Renal pelvis (tissue), 4 donors: ENCODE data around the gene NAV3. TPM values are rescaled to one million over a fixed set of nuclear protein-coding genes. Genes with fewer than 3 reads are reported as not detected.

Experiments used
- DNase-seq: peaks from one replicate; pipeline ENCODE4 v3.0.0-alpha.2; 2013
- polyA plus RNA-seq, 3 donors: library from polyadenylated mRNA; unstranded; fragments of 120-200 nt; gene quantifications; one replicate each; pipeline ENCODE4 v1.2.1, GENCODE V29; 2013; ENCODE audit not compliant: insufficient read length in 3 of 3

NAV3 gene
- polyA plus RNA-seq, 3 donors, result 8.0 to 10.7 (median 9.4) TPM

DNA sequence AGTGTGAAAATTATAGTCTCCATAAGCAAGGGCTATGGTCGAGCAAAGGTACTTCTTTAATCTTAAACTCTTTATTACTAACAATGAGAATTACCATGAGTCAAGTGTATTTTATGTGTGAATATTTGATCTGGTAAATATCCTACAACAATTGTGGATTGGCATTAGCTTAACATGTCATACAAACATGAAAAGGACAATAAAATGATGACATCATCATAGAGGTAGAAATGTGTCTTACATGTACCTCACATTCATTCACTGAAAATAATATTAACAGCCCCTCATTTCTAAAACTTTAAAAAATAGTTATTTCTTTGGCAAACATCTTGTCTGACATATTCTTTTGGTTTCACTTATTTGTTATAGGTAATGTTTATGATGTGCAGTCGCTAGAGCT lies 355.0 kb downstream of the NAV3 start:
- DNase-seq, result no peak

DNA sequence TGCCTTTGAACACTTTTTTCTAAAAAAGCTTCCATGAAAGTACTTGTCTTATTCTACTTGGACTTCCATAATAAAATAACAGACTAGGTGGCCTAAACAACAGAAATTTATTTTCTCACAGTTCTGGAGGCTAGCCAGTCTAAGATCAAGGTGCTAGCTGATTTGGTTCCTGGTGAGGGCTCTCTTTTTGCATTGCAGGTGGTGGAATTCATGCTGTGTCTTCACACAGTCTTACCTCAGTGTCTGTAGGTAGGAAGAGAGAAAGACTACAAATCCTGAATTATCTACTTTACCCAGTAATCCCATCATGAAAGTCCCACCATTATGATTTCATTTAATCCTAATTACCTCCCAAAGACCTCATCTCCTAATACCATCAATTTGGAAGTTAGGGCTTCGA lies 356.0 kb downstream of the NAV3 start:
- DNase-seq, result no peak

DNA sequence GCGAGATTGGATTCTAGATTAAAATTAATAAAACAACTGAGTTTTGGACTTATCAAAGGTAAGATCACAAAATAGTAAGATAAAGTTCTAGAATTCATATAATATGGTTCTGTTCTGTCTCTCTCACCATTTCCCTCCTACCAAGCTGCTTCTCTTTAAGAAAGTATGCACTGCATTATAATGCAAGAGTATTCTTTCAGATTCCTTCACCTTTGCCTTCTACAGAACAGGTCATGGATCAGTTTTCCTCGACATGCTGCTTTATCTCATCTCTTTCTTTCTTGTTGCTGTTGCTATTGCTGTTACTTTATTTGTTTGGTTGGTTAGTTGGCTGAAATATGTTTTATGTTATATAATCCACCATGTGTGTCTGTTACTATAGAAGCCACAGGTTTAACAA lies 357.0 kb downstream of the NAV3 start:
- DNase-seq, result no peak

DNA sequence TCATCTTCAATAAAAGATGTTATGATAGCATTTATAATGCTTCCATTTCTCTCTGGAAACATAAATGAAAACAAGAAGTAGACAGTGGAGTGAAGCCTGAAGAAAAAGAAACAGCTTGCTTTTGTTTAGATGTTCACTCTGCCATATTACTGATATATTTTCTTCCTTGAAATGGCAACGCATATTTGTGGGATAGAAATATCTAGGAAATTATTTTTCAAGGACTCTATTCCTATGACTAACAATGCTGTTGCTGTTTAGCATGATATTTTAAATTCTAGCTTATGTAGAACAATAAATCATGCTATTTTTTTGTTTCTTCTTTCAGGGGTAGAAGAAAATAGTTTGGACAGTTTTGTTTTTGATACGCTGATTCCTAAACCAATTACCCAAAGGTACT lies 359.0 kb downstream of the NAV3 start:
- no peak for DNase-seq

DNA sequence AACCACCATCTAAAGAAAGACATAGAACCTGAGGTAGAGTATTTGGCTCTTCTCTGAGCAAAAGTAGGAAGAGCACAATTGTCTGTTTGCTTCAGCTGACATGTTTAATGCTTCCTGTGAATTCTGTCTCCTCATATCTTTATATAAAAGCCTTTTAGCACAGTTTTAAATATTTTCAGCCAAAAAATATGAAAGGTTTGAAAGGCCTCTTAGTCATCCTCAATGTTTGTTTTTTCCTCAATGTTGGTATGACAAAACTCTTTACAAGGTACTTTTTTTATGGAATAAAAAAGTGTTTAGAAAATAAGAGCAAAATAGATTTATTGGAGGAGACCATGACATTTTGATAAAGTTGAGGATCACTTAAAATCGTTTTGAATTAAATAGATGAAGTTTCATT lies 360.9 kb downstream of the NAV3 start:
- no peak for DNase-seq

DNA sequence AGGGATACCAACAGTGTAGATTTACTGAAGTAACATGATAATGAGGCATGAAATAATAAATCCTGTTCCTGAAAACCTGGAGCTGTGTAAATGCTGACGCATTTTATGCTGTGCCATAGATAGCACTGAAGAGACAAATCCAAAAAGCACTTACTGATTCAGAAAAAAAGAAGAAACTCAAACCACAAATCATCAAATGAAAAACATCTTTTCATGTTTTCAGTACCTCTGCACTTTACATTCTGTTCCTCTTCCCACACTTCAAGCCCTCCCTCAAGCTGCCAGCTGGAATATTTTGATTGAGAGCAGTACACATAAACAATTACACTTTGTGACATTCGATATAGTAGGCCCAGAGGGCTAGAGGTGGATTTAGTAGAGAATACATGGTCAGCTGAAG lies 362.3 kb downstream of the NAV3 start:
- DNase-seq, result no peak

DNA sequence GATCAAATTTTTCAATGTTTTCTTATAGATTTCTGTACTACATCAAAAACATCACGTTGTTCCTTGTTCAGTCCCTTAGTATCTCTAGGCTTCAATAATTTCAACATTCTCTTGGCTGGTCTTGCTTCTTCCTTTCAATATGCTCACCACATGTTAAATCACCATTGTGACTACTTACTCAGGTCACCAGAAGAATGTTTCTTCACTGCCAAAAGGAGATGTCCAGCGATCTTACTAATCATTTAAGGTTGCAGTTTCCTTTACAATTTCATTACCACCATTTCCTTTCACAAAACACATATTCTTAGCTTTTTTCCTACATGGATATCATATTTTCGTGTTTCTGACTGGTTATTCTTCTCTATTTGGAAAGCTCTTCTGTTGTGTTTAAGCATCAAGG lies 363.8 kb downstream of the NAV3 start:
- DNase-seq, result no peak

DNA sequence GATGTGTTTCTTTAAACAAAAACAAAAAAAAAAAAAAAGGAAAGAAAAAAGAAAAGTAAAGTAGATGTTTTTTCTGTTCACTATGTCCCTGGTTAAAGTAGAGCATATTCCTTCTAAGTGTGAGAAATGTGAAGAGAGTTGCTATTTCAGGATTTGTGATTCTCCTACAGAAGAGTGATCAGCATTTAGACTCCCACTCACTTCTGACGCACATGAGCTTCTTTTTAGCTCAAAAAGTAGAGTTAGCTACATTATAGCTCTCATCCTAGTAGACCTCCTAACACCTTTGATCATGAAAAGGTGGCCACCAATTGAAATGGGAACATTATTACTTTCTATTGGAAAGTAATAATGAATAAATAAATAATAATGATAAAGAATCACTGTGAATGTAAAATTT lies 368.2 kb downstream of the NAV3 start:
- DNase-seq, result no peak

DNA sequence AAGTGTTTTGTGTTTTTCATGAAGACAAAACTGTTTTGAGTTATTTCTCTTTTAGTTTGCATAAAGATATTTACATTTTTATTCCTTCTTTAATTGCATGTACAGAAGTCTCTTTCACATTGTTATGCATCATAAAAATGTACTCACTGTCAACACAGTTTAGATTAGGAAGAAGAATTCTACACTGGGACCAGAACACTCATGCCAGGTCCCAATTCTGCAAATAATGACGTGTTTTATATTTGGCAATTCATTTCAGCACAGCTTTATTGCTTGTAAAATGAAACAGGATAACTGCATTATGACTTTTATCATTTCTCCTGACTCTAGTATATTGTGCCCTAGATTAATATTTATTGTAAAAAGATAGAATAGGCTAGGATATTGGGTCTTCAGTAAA lies 369.2 kb downstream of the NAV3 start:
- DNase-seq, result no peak

DNA sequence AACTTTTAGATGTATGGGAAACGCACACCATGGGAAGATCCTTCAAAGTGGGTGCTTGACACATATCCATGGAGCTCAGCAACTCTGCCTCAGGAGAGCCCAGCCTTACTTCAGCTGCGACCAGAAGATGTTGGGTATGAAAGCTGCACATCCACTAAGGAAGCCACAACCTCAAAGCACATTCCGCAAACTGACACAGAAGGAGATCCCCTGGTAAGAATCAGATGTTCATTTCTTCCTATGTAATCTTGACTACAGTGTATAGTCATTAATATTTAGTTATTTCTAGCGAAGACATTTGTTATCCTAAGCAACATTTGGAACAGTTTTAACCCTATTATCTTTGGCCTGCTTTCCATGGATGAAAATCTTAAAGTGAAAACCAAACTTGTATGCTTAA lies 374.2 kb downstream of the NAV3 start:
- DNase-seq, result no peak

DNA sequence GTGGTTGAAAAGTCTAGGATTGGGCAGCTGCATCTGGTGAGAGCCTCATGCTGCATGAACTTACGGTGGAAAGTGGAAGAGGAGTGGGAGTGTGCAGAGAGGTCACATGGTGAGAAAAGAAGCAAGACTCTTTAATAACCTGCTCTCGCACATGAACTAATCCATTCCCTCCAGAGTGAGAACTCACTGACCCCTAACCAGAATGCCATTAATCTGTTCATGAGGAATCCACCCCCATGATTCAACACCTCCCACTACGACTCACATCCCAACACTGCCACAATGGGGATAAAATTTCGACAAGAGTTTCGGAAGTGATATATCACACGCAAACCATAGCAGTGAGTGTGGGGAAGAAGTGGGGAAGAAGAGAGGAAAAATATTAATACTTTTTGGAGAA lies 377.4 kb downstream of the NAV3 start:
- peak; percentile 79 for DNase-seq

DNA sequence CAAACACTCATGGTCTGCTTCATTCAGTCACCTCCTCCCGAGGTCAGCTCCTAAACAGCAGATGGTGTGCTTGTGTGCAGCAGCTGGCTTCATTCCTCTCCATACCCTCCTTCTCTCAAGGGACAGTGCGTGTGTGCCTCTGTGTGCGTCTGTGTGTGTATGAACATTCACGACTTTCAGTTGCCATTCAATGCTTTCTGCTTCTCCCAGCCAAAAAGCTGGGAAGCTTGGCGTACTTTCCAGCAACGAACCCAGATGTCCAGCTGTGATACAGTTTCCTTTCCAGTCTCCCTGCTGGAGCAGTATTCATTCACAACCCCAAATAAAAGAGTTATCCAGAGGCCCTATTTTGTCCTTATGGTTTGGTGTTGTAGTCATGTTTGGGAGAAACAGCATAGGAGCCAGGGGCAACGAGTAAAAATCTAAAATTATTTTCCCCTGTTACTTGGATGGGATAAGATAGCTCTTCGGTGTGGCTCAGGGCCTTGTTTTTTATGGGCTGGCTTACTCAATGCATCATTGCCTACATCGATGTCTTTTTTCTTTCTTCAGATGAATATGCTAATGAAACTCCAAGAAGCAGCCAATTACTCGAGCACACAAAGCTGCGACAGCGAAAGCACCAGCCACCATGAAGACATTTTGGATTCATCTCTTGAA lies 379.3 kb downstream of the NAV3 start:
- peak; percentile 26 for DNase-seq

DNA sequence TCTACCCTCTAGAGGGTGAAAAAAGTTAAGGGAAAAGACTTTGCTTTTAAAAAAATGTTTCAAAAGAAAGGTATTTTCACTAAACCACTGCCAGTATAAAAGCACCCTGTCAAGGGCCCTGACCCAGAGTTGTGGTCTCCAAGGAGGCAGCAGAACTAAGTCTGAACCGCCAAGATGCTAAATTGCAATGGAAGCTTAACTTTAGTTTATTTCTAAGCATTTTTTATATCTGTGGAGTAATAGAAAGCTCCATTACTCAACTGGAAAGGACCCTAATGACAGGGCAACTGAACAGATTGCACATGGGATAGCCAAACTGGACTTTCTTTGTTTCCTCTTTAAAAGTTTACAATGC lies 379.8 kb downstream of the NAV3 start:
- no peak for DNase-seq

DNA sequence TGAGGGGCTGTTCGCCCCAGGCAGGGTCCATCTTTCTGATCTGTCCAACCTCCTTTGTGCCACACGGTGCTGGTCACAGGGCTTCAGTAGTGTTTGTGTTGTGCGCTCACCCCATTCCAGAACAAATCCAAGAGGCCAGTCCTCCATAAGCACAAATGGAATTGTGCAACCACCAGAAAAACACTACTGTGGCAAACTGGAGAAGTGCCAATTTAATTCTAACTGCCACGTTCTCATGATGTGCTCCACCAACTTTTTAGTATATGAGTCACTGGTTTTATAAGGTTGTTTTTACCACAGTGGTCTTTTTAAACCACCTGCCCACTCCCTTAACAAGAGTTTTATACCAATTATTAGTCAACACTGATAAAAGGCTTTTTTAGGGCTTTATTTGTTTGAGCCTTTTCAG lies 380.2 kb downstream of the NAV3 start:
- peak; percentile 34 for DNase-seq

DNA sequence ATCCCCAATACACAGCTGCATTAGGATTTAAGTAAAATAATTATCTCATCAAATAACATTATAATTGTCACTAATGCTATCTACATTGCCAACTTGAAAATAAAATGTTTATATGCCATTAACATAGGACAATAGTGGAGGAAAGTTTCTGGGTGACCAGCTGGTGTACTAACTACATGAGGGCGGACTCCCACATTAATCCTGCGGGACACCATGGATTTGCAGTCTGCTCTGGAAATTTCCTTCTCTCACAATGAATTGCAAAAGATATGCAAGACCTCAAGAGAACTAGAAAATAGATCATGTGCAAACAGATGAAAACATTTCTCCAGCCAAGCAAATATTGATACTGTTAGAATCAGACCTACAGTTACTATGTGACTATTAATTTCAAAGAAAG lies 390.1 kb downstream of the NAV3 start:
- DNase-seq, result no peak

DNA sequence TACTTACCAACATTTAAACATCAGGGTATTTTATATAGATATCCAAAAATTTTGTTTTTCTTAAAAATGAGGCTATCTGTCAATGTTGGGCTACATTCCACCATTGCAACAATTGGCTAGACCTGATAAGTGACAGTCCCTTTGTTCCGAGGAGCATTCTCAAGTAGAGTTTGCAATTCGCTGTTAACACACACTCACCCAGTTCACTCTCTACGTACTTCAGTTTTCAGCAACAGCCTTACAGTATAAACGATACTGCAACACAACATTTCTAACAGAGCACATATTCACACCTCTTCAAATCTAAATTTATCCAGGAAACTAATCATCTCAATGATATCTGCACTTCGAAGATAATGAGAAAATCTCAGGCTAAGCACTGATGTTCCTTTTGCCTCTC lies 393.5 kb downstream of the NAV3 start:
- no peak for DNase-seq

DNA sequence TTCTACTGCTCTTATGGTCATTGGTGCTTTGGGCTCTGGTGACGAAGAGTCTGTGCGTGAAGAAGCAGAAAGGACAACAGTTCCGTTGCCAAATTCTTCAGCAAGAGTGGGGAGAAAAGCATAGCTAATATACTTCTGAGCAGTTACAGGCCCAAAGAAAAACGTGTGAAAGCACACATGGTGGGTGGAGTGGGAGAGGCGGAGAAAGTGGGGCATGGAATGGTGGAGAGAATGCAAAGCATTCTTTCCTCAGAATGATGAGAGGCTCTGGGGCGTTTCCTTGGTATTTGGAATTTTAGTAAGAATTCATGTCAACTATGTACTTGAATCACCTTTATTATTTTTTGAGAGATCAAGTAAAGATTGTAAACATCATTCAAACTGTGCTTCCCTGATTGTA lies 396.1 kb downstream of the NAV3 start:
- no peak for DNase-seq

DNA sequence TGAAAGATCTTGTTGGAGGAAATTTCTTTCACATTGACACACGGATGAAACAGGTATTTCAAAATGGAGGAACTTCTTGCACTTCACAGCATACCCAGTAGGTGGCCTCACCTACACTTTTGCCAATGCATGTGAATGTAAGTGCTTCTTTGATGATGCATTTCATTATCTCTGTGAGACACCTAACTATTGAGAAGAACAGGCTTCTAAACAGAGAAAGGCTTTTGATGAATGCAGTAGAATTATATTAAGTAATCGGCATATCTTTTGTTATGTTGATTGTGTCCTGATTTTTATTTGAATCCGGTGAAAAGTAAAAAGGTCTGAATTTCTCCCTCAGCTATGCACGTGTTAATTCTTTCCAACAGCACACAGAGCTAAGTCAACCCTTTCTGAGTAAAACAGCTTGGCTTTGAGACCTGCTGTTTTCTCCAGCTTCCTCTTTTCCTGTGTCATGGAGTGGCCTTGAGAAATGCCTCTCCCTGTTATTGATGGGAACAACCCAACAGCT lies 399.0 kb downstream of the NAV3 start:
- no peak for DNase-seq

DNA sequence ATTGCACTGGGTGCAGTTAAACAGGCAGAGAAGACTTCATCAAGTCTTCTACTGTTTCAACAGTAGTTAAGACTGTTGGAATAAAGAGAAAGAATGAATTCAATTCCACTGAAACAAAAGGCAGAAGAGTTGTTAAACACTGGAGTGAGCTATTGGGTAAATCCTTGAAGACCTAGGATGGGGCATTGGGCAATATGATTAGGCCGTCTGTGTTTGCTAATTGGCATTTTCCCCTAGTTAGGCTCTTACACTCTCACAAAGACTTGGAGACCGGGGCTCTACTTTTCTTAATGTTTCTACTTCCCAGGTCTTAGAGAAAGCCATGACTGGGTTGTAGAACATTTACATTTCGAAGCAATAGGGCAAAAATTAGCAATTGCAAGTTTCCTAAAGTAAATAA lies 402.1 kb downstream of the NAV3 start:
- DNase-seq, result no peak

DNA sequence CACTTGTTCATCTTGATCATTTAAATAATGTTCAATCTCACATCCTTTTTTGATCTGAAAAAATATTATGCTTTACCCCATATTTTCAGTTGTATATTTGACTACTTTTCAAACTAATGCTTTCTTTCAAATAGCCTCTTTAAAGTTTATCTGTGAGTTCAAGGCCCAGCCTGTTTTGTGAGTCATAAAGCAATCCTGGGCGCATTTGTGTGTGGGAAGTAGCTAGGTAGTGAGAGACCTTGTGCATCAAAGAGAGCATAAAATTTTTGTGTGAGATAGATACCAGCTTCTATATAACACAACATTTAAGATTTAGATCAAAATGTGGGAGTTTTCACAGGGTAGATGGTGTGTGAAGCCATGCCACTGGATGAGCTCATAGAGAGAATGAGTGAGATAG lies 405.6 kb downstream of the NAV3 start:
- DNase-seq, result no peak

DNA sequence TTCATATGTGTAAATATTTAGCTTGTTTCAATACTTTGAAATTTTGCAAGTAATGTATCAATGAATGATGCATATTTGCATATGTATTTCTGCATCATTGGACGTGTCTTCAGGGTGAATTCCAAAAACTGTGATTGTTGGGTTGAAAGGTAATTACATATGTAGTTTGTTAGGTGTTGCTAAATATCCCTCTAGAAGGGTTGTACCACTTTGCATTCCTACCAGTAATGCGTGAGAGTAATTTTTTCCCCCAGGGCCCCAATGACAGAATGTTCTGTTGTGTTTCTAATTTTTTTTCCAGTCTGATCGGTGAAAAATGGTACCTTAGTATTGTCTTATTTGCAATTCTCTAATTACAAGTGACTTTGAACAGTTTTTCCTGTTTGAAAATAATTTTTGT lies 408.9 kb downstream of the NAV3 start:
- DNase-seq, result no peak

DNA sequence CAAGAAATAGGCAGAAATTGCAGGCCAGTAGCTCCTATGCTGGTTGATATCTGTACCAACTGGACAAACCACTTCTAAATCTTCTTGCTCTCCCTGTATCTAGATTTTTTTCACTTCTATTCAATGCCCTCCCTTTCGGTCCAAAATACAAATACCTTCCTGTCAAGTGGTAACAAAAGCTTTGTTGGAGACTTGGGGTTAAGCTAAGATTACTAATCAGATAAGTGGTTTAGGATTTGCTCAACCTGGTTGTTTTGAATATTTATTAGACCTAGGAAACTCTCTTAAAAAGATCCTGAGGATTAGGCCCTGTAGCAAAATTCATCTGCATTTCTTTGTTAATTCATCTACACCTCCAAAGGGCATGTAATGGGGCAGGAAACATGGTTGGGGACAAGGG lies 410.1 kb downstream of the NAV3 start:
- DNase-seq, result no peak

DNA sequence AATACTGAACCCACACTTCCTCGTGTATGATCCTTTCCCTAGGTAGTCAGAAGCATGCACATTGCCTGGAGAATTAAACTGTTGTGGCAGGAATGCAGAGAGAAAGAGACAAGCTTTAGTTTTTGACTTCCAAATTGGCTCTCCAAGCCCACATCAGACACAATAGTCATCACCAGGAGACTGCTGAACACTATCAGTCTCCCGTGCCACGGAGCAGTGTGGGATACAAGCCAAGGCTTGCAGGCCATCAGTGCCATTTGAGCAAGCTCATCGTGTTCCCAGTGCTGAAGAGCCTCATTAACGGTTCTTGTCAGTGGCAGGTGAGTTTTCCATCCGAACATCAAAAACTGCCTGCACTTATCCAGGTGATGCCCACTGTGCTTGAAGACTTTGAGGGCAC lies 410.8 kb downstream of the NAV3 start:
- DNase-seq, result no peak

DNA sequence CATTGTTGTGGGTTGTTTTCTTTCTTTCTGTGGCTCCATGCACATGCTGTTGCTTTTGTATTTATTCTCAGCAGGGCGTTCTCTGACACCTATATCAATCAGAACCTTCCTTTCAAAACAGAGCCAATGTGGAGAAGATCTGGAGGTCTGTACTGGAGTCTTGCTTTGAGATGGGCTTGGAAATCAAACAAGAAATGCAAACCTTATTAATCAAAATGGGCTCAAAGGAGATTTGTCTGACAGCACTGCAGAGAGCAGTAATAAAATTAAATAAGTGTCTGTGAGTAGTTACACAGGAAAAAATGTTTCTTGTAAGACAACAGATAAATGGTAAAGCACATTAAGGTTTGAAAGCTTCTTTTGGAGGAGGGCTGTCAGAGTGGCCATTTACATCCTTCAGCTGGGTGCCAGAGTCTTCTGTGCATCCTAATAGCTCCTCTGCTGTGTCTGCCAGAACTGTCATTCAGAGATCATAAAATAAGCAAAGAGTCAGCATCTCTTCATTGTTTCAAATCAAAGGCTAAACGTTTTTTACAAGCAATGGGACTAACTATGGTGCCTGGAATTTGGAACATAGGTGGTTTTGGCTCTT lies 414.3 kb downstream of the NAV3 start:
- no peak for DNase-seq
